Gastroesophageal sphincter (tissue), 3 donors: ENCODE measurements around the gene VWA3B.

Experiments
- EP300 ChIP-seq: sonication (generic); formaldehyde crosslinking; IDR thresholded peaks from one replicate; pipeline ENCODE4 v1.6.1; 2017; ENCODE audit warnings: antibody characterized with exemption, mild to moderate bottlenecking
- POLR2A ChIP-seq, 2 donors: fragments of 450-650 bp; IDR thresholded peaks; one replicate each; pipeline ENCODE4 v1.6.1; 2017; ENCODE audit warnings: antibody characterized with exemption in 2 of 2, mild to moderate bottlenecking in 2 of 2, moderate library complexity in 1 of 2
- POLR2AphosphoS5 ChIP-seq: sonication (generic); formaldehyde crosslinking; IDR thresholded peaks from one replicate; pipeline ENCODE4 v1.6.1; 2017; ENCODE audit warnings: antibody characterized with exemption
- TF ChIP-seq, protein P1 (sequence below), 4 experiments: fragments of 200-600 bp in 2 of 4; fragments of 450-650 bp in 2 of 4; sonication (generic) in 1 of 4; IDR thresholded peaks; one replicate each; pipeline ENCODE4 v1.5.1; 2017 to 2019; ENCODE audit warnings: antibody characterized with exemption in 4 of 4, mild to moderate bottlenecking in 2 of 4, moderate library complexity in 2 of 4

DNA sequence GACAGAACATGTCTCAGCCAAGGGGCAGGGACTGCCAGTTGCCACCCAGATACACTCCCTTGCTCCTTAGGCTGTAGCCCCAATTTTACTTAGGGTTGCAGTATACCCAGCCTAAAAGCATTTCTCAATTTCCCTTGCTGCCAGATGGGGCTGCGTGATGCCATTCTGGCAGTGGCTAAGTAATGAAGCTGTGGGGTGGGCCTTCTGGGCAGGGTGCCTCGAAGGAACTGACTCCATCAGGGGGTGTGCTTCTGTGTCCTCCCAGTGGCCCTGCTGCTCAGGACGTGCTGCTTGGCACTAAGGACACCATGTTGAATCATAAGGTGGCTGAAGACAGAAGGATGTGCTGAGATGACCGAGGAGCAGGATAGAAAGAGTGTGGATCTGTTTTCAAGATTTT is 74.2 kb downstream of the VWA3B start:
- TF ChIP-seq, protein P1, sequence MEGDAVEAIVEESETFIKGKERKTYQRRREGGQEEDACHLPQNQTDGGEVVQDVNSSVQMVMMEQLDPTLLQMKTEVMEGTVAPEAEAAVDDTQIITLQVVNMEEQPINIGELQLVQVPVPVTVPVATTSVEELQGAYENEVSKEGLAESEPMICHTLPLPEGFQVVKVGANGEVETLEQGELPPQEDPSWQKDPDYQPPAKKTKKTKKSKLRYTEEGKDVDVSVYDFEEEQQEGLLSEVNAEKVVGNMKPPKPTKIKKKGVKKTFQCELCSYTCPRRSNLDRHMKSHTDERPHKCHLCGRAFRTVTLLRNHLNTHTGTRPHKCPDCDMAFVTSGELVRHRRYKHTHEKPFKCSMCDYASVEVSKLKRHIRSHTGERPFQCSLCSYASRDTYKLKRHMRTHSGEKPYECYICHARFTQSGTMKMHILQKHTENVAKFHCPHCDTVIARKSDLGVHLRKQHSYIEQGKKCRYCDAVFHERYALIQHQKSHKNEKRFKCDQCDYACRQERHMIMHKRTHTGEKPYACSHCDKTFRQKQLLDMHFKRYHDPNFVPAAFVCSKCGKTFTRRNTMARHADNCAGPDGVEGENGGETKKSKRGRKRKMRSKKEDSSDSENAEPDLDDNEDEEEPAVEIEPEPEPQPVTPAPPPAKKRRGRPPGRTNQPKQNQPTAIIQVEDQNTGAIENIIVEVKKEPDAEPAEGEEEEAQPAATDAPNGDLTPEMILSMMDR (IDR thresholded peaks at IDR 0.05): no peak
- TF ChIP-seq POLR2A (IDR thresholded peaks at IDR 0.05) (no peak), POLR2AphosphoS5 (no peak), EP300 (no peak)
